RCC 7860 (cell line): ENCODE data around the gene GRIN1.

Experiments used
- DNase-seq: peaks from one replicate; pipeline ENCODE4 v3.0.0-alpha.2; 2015; ENCODE audit warnings: low spot score
- FAIRE-seq: peaks from 2 replicates; lab custom pipeline; 2012; peaks lifted over from hg19 to GRCh38; lab: Jason Lieb, UNC

The GRIN1 gene

DNA sequence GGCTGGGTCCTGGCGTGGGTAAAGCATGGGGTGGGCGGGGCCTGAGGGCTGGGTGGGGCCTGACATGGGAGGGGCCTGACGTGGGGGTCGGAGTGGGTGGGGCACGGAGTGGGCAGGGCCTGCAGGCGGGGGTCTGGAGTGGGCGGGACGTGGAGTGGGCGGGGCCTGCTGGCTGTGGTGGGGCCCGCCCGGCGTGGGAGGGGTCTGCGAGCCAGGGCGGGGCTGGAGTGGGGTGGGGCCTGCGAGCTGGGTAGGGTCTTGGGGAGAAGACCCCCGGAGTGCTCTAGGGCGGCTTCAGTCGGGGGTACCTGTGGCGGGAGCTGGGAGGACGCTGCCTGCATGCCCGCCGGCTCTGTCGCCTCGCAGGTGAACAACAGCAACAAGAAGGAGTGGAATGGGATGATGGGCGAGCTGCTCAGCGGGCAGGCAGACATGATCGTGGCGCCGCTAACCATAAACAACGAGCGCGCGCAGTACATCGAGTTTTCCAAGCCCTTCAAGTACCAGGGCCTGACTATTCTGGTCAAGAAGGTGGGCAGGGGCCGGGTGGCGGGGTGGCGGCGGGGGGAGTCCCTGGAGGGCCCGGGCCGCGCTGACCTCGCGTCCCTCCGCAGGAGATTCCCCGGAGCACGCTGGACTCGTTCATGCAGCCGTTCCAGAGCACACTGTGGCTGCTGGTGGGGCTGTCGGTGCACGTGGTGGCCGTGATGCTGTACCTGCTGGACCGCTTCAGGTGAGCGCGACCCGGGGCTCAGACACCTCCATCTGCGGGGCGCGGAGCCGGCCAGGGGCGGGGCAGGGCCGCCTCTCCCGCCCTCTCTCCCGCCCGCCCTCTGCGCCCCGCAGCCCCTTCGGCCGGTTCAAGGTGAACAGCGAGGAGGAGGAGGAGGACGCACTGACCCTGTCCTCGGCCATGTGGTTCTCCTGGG is 22.9 kb downstream of the GRIN1 start:
- FAIRE-seq = no peak
- no peak for DNase-seq

DNA sequence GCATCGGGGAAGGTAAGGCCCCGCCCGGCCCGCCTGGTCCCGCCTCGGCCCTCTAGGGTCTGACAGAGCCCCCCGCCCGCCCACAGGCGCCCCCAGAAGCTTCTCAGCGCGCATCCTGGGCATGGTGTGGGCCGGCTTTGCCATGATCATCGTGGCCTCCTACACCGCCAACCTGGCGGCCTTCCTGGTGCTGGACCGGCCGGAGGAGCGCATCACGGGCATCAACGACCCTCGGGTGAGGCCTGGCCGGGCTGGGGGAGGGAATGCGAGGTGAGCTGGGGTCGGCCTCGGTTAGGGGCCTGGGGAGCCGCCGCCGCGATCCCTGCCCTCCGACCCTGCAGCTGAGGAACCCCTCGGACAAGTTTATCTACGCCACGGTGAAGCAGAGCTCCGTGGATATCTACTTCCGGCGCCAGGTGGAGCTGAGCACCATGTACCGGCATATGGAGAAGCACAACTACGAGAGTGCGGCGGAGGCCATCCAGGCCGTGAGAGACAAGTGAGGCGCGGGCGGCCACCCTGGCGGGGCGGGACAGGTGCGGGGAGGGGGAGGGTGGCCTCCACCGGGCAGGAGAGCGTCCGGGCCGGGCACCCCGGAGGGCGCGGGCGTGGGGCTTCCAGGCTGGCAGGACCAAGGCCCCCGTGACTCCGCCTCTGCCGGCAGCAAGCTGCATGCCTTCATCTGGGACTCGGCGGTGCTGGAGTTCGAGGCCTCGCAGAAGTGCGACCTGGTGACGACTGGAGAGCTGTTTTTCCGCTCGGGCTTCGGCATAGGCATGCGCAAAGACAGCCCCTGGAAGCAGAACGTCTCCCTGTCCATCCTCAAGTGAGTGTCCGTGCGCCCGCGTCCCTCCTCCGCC is 23.8 kb downstream of the GRIN1 start:
- no peak for DNase-seq
- FAIRE-seq = no peak

DNA sequence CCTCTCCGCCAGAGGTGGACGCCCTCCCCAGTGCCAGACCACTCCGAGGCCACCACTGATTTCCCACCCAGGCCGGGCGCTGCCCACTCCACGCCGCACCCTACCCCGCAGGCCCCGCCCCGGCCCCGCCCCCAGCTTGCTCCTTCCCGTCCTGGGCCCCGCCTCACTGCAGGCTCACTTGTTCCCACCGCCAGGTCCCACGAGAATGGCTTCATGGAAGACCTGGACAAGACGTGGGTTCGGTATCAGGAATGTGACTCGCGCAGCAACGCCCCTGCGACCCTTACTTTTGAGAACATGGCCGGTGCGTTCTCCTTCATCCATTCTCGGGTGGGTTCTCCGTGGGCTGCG is 24.4 kb downstream of the GRIN1 start:
- no peak for FAIRE-seq
- DNase-seq = no peak

DNA sequence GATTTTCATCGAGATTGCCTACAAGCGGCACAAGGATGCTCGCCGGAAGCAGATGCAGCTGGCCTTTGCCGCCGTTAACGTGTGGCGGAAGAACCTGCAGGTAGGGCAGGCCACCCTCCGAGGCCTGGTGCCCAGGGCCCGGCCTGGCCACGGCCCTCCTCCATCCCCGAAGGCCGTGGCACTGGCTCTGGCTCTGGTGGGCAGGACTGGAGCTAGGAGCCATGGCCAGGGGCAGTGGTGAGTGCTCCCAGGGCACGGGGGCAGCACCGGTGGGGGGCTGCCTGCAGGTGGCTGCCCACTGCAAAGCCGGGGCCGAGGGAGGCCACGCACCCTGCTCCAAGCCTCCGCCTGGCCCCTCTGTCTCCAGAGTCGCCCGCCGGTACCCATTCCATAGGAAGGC is 24.9 kb downstream of the GRIN1 start:
- DNase-seq = no peak

DNA sequence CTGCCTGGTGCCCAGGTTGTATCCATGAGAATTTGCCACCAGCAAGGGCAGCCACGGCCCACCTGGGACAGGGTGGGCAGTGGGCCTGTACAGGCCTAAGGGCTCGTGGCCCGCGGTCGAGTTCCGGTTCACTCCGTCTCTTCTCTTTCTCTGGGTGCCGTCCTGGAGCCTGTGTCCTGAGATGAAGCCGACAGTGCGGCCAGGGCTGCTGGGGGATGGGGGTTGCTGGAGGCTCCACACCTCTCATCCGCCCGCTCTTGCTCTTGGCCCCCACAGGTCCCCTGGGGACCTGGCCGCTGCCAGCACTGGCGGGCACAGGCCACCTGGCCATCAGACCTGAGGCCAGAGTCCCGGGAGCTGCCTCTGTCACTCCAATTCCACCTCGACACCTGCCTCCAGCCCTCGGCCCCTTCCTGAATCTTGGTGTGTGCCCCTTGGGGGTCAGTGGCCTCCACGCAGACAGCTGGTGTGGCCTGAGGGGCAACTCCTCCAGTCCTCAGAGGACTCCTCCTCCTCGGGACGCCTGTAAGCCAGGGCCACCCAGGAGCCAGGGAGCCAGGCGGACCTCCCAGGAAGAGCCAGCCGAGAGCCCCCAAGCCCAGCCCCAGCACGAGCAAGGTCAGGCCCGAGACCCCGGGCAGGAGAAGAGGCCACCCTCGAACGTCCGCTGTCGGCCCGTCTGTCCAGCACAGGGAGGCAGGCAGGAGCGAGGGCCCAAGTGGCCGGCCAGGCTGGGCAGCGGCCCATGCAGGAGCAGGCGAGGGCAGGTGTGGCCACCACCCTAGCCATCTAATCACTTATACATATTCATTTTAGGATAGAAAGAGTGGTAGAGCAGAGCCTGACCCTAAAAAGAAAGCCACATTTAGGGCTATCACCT is 25.7 kb downstream of the GRIN1 start:
- no peak for FAIRE-seq
- DNase-seq = no peak

More for the DNA sequence above, 24.9 kb downstream of the GRIN1 start:
- no peak for FAIRE-seq

DNA sequence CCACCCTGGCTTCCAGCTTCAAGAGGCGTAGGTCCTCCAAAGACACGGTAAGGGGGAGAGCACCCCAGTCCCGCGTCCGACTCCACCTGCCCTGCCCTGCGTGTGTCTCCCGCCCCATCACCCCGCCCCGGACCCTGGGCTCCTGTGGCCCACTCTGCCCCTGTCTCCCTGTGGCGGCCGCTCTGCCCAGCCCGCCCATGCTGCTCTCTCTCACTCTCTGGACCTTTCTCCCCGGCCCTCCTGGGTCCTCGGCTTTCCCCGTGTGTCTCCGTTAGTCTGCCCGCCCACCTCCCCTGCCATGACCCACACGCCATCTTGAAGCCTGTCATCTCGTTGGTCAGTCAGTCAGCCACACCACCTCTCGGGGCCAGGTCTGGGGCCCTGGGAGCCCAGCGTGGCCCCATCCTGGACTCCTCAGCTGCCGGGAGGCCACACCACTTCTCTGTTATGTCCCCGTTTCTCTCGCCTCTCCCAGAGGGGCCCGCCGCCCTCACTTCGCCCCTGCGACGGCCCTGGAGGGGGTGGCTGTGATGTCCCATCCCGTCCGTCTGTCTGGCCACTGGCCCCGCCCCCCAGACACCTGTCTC is 26.4 kb downstream of the GRIN1 start:
- no peak for FAIRE-seq

DNA sequence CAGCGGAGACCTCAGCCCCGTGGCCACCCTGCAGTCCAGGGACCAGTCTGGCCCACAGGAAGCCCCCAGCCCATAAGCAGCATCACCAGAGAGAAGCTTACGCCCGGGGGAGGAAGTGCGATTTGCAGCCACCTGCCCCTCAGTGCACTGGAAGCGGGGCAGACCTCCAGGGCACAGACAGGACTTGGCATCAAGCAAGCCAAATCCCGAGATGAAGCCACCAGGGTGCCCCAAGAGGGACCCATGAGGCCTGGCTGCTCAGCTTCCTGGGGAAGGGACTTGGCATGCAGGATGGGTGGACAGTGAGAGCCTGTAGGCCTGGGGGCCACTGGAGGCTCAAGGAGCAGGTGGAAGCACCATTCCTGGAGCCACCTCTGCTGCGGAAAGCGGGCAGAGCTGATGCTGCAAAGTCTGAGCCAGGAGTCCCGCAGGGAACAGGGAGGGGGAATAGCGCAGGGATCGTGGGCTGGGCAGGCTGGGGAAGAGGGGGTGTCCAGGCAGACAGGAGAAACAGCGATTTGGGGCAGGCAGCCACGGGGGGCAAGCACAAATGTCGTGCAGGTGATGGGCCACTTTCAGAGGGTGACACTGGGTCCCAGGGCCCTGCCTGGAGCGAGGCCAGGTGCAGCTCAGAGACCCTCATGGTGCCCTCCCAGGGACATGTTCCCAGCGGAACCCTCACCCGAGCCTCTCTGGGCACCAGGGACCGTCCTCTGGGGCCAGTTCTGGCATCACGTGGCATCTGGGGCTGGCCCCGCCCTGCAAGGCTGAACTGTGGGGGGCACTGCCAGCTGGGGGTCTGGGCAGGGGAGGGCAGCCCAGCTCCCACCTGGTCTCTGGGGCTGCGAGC is 27.7 kb downstream of the GRIN1 start:
- no peak for FAIRE-seq
- no peak for DNase-seq

More for the DNA sequence above, 26.4 kb downstream of the GRIN1 start:
- DNase-seq = no peak

DNA sequence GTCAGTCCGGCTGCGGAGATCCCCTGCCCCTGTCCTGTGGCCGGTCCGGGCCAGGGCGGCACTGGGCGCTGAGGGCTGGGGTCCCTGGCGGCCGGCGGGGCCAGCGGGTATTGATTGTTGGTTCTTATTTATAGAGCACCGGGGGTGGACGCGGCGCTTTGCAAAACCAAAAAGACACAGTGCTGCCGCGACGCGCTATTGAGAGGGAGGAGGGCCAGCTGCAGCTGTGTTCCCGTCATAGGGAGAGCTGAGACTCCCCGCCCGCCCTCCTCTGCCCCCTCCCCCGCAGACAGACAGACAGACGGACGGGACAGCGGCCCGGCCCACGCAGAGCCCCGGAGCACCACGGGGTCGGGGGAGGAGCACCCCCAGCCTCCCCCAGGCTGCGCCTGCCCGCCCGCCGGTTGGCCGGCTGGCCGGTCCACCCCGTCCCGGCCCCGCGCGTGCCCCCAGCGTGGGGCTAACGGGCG is 28.4 kb downstream of the GRIN1 start:
- FAIRE-seq (no peak), DNase-seq (no peak)

DNA sequence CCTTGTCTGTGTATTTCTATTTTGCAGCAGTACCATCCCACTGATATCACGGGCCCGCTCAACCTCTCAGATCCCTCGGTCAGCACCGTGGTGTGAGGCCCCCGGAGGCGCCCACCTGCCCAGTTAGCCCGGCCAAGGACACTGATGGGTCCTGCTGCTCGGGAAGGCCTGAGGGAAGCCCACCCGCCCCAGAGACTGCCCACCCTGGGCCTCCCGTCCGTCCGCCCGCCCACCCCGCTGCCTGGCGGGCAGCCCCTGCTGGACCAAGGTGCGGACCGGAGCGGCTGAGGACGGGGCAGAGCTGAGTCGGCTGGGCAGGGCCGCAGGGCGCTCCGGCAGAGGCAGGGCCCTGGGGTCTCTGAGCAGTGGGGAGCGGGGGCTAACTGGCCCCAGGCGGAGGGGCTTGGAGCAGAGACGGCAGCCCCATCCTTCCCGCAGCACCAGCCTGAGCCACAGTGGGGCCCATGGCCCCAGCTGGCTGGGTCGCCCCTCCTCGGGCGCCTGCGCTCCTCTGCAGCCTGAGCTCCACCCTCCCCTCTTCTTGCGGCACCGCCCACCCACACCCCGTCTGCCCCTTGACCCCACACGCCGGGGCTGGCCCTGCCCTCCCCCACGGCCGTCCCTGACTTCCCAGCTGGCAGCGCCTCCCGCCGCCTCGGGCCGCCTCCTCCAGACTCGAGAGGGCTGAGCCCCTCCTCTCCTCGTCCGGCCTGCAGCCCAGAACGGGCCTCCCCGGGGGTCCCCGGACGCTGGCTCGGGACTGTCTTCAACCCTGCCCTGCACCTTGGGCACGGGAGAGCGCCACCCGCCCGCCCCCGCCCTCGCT is 29.0 kb downstream of the GRIN1 start:
- DNase-seq (no peak), FAIRE-seq (no peak)

DNA sequence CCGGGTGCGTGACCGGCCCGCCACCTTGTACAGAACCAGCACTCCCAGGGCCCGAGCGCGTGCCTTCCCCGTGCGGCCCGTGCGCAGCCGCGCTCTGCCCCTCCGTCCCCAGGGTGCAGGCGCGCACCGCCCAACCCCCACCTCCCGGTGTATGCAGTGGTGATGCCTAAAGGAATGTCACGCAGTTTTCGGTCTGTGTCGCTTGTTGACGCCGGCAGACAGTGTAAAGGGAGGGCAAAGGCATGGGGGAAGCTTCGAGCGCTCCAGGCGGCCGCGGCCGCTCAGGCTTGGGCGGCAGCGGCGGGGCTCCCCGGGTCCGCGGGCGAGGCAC is 29.6 kb downstream of the GRIN1 start:
- FAIRE-seq (no peak), DNase-seq (no peak)

DNA sequence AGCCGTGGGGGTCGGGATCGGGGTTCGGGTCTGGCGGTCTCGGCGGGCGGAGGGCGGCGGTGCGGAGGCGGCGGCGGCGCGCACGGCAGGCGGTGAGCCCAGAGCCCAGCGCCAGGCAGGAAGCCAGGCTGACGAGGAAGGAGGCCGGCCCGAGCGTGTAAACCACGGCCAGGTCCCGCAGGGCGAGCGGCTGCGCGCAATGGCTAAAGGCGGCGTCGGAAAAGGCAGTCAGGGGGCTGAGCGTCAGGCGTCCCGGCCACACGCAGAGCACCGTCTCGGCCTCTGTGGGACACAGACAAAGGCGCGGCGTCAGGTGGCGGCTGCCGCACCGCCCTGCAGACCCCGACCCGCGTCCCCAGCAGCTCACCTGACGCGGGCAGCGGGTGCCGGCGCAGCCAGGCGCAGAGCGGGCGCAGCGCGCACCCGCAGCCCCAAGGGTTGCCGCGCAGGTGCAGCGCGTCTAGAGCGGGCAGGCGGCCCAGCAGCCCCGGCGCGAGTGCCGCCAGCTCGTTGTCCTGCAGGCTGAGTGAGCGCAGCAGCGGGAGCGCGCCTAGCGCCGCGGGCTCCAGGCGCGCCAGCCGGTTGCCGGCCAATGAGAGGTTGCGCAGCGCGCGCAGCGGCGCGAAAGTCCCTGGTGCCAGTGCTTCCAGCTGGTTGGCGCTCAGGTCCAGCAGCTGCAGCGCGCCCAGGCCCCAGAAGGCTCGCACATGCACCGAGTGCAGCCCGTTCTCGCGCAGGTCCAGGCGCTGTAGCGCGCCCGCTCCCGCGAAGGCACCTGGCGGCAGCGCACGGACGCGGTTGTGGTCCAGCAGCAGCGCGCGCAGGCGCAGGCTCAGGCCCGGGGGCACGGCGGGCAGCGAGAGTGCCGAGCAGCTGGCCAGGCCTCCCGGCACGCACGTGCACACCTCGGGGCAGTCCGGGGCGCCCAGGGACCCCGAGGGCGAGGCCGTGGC is 30.2 kb downstream of the GRIN1 start:
- DNase-seq = no peak
- FAIRE-seq = no peak

DNA sequence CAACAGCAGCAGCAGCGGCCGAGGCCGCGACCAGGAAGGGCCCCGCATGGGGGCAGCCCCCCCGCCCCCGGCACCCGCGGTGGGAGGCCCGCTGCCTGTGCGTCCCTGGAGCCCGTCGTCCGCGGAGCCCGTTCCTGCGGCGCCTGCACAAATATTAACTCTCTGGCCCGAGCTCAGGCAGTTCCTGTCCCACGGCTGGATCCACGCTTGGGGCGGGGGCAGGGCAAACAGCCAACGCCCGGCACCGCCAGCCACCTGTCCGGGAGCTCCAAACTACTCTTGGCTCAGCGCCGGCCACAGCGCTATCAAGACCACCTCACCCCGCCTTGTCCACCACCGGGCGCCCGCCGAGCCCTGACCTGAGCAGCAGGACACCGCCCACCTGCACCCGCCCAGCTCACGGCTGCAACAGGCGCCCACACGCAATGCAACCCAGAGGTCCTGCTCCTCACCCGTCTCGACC is 31.0 kb downstream of the GRIN1 start, which contains the start of gene LRRC26:
Gene LRRC26, minus strand, starts transcription at position 156 of the 463 bp plus-strand sequence. Its CDS starts 108 bp downstream, at position 48.
- FAIRE-seq = no peak
- no peak for DNase-seq

DNA sequence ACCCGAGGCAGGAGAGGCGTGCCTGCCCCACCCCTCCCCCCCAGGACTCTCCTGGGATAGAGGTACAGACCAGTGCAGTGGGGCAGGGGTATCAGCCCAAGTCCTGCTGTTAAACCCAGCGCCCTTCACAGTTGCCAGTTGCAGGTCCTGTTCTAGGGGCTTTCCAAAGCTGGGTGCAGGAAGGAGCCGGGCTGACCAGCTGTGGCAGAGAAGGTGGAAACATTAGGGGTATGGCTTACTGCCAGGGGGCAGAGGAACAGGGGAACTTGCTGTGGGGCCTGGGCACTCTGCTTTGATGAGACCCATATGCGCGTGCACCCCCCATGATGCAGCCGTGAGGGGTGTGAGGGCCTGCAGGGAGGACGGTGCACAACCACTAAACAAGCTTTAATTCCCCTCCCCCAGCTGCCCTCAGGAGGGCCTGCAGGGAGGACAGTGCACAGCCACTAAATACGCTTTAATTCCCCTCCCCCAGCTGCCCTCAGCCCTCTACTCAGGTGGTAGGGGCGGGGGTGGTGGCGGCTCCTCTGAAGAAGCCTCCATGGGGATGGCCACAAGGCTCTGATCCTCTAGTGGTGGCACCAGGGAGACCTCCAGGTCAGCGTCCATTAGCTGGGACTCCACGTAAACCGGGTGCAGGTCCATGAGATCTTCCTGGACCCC is 31.7 kb downstream of the GRIN1 start:
- no peak for FAIRE-seq
- DNase-seq = no peak

DNA sequence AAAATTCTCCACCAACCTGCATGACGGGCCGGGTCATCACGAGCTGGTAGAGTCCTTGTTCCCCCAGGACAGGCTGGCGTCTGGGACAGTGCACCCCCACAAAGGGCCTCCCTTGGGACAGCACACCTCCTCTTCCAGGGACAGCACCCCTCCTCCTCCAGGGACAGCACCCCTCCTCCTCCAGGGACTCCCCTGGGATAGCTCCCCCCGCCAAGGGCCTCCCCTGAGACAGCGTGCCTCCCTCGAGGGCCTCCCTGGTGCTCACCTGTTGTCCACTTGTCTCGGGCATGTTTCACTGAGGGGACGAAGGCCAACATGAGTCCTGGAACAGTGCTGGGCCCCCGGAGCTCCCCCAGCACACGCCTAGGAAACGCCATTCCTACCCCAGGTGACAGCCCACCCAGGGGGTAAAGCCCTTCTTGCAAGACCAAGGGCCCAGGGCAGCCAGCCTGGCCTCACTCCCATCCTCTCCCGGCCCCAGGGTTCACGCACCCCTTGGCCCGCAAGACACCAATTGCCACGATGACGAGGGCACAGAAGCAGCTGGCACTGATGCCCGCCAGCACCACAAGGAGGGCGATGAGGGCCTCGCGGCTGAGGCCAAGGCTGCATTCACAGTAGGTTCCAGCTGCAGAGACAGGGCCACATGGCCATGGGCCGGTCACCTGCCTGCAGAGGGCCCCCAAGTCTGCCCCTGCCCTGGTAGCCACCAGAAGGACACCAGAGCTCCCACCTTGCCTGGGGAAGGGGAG is 32.4 kb downstream of the GRIN1 start:
- no peak for FAIRE-seq

DNA sequence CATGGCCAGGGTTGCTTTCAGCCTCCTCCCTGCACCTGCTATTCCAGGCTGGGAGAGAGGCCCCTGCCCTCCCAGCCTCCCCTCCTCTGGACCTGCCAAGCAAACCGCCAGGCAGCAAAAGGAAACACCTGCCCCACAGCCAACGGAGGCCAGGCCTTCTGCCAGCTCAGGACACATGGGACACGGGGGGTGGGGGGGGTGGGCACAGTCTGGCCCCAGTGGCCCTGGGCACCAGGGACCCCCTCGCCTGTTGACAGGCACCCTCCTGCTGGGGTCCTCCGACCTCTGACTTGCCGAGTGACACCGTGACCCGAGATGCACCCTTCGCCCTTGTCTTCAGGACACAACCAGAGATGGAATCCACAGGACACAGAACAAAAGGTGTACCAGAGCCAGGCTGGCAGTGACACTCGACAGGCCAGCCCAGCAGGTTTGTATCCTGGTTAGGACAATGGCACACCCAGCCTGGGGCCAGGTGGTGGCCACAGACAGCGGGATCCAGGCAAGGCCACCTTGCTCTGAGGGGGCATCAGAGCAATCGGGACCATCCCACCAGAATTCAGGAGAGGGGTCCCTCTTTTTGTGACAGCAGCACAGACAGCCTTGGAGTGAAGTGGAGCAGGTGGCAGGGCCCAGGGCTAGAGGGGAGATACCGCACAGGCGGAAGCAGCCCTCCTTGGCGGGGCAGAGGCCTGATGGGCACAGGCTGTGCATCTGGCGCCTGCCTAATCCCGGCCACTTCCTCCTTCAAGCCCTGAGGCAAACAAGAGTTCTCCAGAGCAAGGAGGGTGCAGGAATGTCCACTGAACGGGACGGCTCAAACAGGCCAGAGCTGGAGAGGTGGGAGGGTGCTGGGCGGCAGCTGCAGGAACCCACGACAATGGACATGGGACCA is 34.2 kb downstream of the GRIN1 start:
- no peak for FAIRE-seq
- no peak for DNase-seq

More for the DNA sequence above, 32.4 kb downstream of the GRIN1 start:
- no peak for DNase-seq
